ENCODE data around the gene FAM193B.

DNA sequence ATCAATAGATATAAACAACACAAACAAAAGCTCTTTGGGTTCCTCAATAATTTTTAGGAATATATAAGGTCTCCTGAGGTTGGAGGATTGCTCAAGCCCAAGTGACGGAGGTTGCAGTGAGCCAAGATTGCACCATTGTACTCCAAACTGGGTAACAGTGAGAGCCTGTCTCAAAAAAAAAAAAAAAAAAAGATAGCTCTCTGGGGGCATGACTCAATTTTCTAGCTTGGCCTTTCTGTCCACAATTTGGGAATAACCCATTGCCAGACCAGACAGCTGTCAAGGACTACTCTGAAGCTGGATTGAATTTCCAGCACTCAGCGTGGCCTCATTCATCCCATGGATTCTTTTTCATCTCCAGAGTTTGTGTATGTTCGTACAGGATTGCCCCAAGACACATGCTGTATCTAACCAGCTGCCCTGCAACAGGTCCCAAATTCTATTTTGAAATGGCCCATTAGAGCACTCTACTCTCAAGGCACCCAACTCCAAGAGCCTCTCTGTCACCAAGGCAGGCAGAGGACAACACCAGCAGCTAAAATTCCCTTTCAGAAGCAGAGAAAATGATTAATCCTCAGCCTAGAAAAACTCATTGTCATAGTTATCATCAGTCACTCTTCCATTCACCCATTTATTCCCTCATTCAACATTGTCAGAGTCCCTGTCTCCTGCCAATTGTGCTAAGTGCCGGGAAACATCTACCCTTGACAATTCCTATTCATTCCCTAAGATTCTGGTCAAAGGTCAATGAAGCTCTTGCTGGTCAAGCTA, 8.7 kb downstream of the FAM193B start:
- TF ChIP-seq SUZ12 (IDR thresholded peaks at IDR 0.05; ENCODE audit: extremely low read depth, insufficient read depth, insufficient read length) = no peak
- TF ChIP-seq YY1 (IDR thresholded peaks at IDR 0.05; ENCODE audit: insufficient read depth, insufficient read length) = no peak
- TF ChIP-seq ZNF274 (IDR thresholded peaks at IDR 0.05; ENCODE audit: low read depth, low read length) = no peak

Data from NT2/D1 (cell line).